WI38 (cell line): ENCODE results near the gene FUT9.

ENCODE experiments used
- H3K4me3 ChIP-seq: 2 replicates; pipeline ENCODE4 v1.5.1; 2011; ENCODE audit warnings: low read depth, mild to moderate bottlenecking, control low read depth, low read length
- TF ChIP-seq, protein P1 (sequence below): IDR thresholded peaks from 2 replicates; pipeline ENCODE4 v1.5.1; 2012; ENCODE audit warnings: low read depth, mild to moderate bottlenecking, control low read depth, low read length

Gene FUT9

DNA sequence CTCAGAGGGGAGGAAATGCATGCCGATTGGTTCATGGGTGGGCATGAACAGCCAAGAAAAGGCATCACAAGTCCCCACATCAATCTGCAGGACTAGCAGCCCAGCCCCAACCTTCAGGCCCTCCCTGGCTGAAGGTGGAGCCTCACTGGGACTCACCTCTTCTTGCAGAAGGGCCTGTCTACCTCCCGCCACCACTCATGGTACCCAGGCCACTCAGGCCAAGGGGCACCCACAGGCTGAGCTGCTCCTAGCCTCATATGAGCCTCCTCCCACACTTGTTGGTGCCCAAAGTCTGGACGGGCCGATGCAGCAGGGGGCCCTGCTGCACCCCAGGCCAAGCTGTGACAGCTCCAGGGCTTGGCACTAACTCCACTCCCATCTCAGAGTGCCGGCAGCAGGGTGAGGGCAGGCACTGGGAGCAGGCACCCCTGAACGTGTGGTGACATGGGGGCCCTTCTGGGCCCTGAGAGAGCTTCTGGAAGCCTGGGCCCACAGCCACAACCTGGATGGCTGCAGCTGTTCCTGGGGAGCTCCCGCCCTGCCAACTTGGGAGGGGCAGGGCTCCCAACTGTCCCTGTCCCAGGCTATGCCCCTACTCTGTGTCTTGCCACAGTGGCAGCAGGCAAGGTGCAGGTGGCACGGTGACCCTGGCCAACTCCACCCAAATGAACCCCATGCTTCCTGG, 13.7 kb upstream of the FUT9 start:
- H3K4me3 ChIP-seq = no peak overlapping the region
- TF ChIP-seq, protein P1, sequence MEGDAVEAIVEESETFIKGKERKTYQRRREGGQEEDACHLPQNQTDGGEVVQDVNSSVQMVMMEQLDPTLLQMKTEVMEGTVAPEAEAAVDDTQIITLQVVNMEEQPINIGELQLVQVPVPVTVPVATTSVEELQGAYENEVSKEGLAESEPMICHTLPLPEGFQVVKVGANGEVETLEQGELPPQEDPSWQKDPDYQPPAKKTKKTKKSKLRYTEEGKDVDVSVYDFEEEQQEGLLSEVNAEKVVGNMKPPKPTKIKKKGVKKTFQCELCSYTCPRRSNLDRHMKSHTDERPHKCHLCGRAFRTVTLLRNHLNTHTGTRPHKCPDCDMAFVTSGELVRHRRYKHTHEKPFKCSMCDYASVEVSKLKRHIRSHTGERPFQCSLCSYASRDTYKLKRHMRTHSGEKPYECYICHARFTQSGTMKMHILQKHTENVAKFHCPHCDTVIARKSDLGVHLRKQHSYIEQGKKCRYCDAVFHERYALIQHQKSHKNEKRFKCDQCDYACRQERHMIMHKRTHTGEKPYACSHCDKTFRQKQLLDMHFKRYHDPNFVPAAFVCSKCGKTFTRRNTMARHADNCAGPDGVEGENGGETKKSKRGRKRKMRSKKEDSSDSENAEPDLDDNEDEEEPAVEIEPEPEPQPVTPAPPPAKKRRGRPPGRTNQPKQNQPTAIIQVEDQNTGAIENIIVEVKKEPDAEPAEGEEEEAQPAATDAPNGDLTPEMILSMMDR = no peak

- TF ChIP-seq, protein P1 = no peak
These were observed 13.2 kb upstream of the FUT9 start for GRCh38 chr6:96002576-96002910.

GRCh38 chr6:96002912-96003311, 12.9 kb upstream of the FUT9 start:
- TF ChIP-seq, protein P1 = no peak

More at GRCh38 chr6:96002576-96002910, 13.2 kb upstream of the FUT9 start:
- no peak overlapping the region for H3K4me3 ChIP-seq

DNA sequence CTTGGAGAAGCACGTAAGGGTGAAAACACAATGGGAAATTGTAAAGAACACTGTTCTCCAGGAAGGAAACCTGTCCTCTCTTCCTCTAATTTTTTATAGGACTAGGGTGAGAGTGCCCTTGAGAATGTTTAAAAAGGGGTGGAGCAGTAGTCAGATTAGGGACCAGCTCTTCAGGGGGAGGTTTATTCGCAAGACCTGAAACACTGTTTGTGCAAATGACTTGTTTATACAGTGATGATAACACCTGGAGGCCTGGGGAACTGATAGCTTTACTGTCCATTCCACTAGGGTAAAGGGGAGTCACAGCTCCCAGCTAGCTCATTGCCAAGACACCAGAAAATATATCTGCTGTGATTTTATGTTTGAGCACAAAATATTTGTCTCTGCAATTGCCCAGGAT, 8.1 kb upstream of the FUT9 start:
- H3K4me3 ChIP-seq = no peak overlapping the region
- TF ChIP-seq, protein P1 = no peak

More at GRCh38 chr6:96002912-96003311, 12.9 kb upstream of the FUT9 start:
- no peak overlapping the region for H3K4me3 ChIP-seq

GRCh38 chr6:96013531-96013930, 2.2 kb upstream of the FUT9 start:
- TF ChIP-seq, protein P1 = no peak

GRCh38 chr6:96014846-96015517, 792 bp upstream of the FUT9 start:
- H3K4me3 ChIP-seq = no peak overlapping the region
- TF ChIP-seq, protein P1 = no peak

More at GRCh38 chr6:96013531-96013930, 2.2 kb upstream of the FUT9 start:
- no peak overlapping the region for H3K4me3 ChIP-seq

- TF ChIP-seq, protein P1 = no peak
- no peak overlapping the region for H3K4me3 ChIP-seq
These were observed 728 bp downstream of the FUT9 start for GRCh38 chr6:96016334-96017069.
